ENCODE results near the gene ATG7. TPM values are rescaled to one million over a fixed set of nuclear protein-coding genes. Genes with fewer than 3 reads are reported as not detected.

The ATG7 gene
- total and polyA plus RNA-seq, 4 donors: 7.4 to 53.8 (median 15.6) TPM

- Histone ChIP-seq H3K36me3 (ENCODE audit: control insufficient read depth in 4 of 4, insufficient read depth in 3 of 4, low read depth in 1 of 4, low read length in 3 of 4) (peaks cover 0 to 2% (median 0%) of the 10 kb centered on the region in 4 donors), H3K27ac (ENCODE audit: low read depth in 1 of 2, low read length in 2 of 2) (peak overlapping the region; percentile 56 to 68), H3K27me3 (ENCODE audit: control insufficient read depth in 4 of 4, insufficient read depth in 4 of 4, low read length in 3 of 4) (no peaks in the 10 kb centered on the region), H3K4me1 (ENCODE audit: control insufficient read depth in 4 of 4, insufficient read depth in 4 of 4, low read length in 3 of 4) (peaks cover 0 to 21% (median 13%) of the 10 kb centered on the region in 4 donors), H3K4me3 (ENCODE audit: low read depth in 1 of 3, low read length in 3 of 3) (no peak overlapping the region), H3K9me3 (ENCODE audit: control insufficient read depth in 4 of 4, low read length in 3 of 4) (no peaks in the 10 kb centered on the region), H3K9ac (ENCODE audit: low read depth in 1 of 2, low read length in 2 of 2) (no peak overlapping the region)
- no peak for TF ChIP-seq FOXA1 (IDR thresholded peaks at IDR 0.05)
- no peak for TF ChIP-seq FOXA2 (IDR thresholded peaks at IDR 0.05)
- DNase-seq (ENCODE audit: low spot score): no peak
- 86% methylated on average over 5 of the region's 5 CpGs for WGBS
Observed at GRCh38 chr3:11273891-11274291, 1.7 kb downstream of the ATG7 start.

DNA sequence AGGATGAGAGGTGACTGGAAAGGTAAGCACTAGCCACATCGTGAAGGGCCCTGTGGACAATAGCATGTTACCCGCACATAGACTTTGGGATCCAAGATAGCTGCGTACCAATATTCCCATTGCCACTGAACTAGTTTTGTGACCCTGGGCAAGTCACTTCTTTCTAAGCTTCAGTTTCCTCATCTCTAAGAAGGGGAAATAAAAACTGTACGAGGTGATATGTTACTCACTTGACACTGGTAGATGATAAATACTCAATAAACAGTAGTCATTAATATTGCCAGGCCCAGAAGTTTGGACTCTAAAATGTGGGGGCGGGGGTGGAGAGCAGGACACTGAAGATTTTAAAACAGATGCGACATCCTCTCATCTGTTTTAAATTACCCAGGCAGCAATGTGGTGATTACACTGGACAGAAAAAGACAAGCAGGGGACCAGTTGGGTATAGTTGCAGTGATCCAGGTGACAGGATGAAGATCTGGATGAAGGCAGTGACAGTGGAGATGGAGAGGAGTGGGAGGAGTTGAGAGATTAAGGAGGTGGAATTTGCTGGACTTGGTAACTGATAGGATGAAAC is 2.5 kb downstream of the ATG7 start:
- H3K9ac ChIP-seq (ENCODE audit: low read depth in 1 of 2, low read length in 2 of 2): no peak overlapping the region
- WGBS: 91% methylated on average over 6 of the region's 6 CpGs
- no peak overlapping the region for H3K4me3 ChIP-seq (ENCODE audit: low read depth in 1 of 3, low read length in 3 of 3)
- no peak for DNase-seq (ENCODE audit: low spot score)
- no peaks in the 10 kb centered on the region for H3K27me3 ChIP-seq (ENCODE audit: control insufficient read depth in 4 of 4, insufficient read depth in 4 of 4, low read length in 3 of 4)
- no peaks in the 10 kb centered on the region for H3K9me3 ChIP-seq (ENCODE audit: control insufficient read depth in 4 of 4, low read length in 3 of 4)
- peaks cover 0 to 2% (median 0%) of the 10 kb centered on the region in 4 donors for H3K36me3 ChIP-seq (ENCODE audit: control insufficient read depth in 4 of 4, insufficient read depth in 3 of 4, low read depth in 1 of 4, low read length in 3 of 4)
- TF ChIP-seq ATF3 (IDR thresholded peaks at IDR 0.05) (no peak), RXRA (IDR thresholded peaks at IDR 0.05) (no peak), NR2F2 (IDR thresholded peaks at IDR 0.05) (no peak), FOXA2 (IDR thresholded peaks at IDR 0.05) (no peak), JUND (IDR thresholded peaks at IDR 0.05) (no peak), YY1 (IDR thresholded peaks at IDR 0.05) (no peak), GABPA (IDR thresholded peaks at IDR 0.05 in 1 of 2, conservative IDR thresholded peaks at IDR 0.05 in 1 of 2) (no peak)
- H3K4me1 ChIP-seq (ENCODE audit: control insufficient read depth in 4 of 4, insufficient read depth in 4 of 4, low read length in 3 of 4): peaks cover 0 to 21% (median 13%) of the 10 kb centered on the region in 4 donors
- peak overlapping the region; percentile 56 to 68 for H3K27ac ChIP-seq (ENCODE audit: low read depth in 1 of 2, low read length in 2 of 2)

- no peaks in the 10 kb centered on the region for H3K27me3 ChIP-seq (ENCODE audit: control insufficient read depth in 4 of 4, insufficient read depth in 4 of 4, low read length in 3 of 4)
- no peak overlapping the region for H3K27ac ChIP-seq (ENCODE audit: low read depth in 1 of 2, low read length in 2 of 2)
- H3K9ac ChIP-seq (ENCODE audit: low read depth in 1 of 2, low read length in 2 of 2): no peak overlapping the region
- no peak for DNase-seq (ENCODE audit: low spot score)
- peaks cover 0 to 21% (median 13%) of the 10 kb centered on the region in 4 donors for H3K4me1 ChIP-seq (ENCODE audit: control insufficient read depth in 4 of 4, insufficient read depth in 4 of 4, low read length in 3 of 4)
- 46% methylated on average over 2 of the region's 2 CpGs for WGBS
- no peak for TF ChIP-seq CTCF (IDR thresholded peaks at IDR 0.05; ENCODE audit: low read depth, low read length, missing input control)
- no peak for TF ChIP-seq TAF1 (conservative IDR thresholded peaks at IDR 0.05)
- H3K9me3 ChIP-seq (ENCODE audit: control insufficient read depth in 4 of 4, low read length in 3 of 4): no peaks in the 10 kb centered on the region
- H3K4me3 ChIP-seq (ENCODE audit: low read depth in 1 of 3, low read length in 3 of 3): no peak overlapping the region
- H3K36me3 ChIP-seq (ENCODE audit: control insufficient read depth in 4 of 4, insufficient read depth in 3 of 4, low read depth in 1 of 4, low read length in 3 of 4): peaks cover 0 to 2% (median under 1%) of the 10 kb centered on the region in 4 donors
Observed at GRCh38 chr3:11275926-11276325, 3.7 kb downstream of the ATG7 start.

DNA sequence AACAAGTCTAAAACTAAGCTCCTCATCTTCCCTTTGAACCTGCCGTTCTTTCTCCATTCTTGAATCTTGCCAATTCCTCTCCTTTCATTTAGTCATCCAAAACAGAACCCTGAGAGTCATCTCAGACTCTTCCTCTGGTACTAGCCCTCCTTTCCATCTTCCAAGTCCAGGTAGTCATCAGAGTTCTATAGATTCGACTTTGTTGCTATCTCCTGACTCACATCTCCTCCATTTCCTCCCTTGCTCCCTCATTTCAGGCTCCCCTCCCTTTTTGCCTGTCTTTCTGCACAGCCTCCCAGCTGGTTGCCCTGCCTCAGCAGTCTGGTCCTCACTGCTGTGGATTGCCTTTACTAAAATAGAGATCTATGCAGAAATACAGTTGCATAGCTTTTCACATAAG is 4.7 kb downstream of the ATG7 start:
- 96% methylated on average over 2 of the region's 2 CpGs for WGBS
- H3K4me1 ChIP-seq (ENCODE audit: control insufficient read depth in 4 of 4, insufficient read depth in 4 of 4, low read length in 3 of 4): peaks cover 0 to 19% (median 12%) of the 10 kb centered on the region in 4 donors
- H3K27ac ChIP-seq (ENCODE audit: low read depth in 1 of 2, low read length in 2 of 2): no peak overlapping the region
- H3K27me3 ChIP-seq (ENCODE audit: control insufficient read depth in 4 of 4, insufficient read depth in 4 of 4, low read length in 3 of 4): no peaks in the 10 kb centered on the region
- H3K9ac ChIP-seq (ENCODE audit: low read depth in 1 of 2, low read length in 2 of 2): no peak overlapping the region
- H3K36me3 ChIP-seq (ENCODE audit: control insufficient read depth in 4 of 4, insufficient read depth in 3 of 4, low read depth in 1 of 4, low read length in 3 of 4): peaks cover 0 to 6% (median 3%) of the 10 kb centered on the region in 4 donors
- H3K4me3 ChIP-seq (ENCODE audit: low read depth in 1 of 3, low read length in 3 of 3): no peak overlapping the region
- H3K9me3 ChIP-seq (ENCODE audit: control insufficient read depth in 4 of 4, low read length in 3 of 4): no peaks in the 10 kb centered on the region
- DNase-seq (ENCODE audit: low spot score): no peak
- TF ChIP-seq MAX (IDR thresholded peaks at IDR 0.05) (no peak), NR2F2 (IDR thresholded peaks at IDR 0.05) (no peak), GABPA (IDR thresholded peaks at IDR 0.05 in 1 of 2, conservative IDR thresholded peaks at IDR 0.05 in 1 of 2) (no peak)
